NCI-H2029 treated with DMSO at 0.1 percent for 48 hours (cell line): ENCODE results near the gene EVI5.
A peak's percentile ranks its signal among the peaks of the same experiment; 100 is the strongest.

Source experiments
- DNase-seq: peaks from one replicate; lab custom pipeline; 2025; lab: John Stamatoyannopoulos, UW

EVI5 gene

GRCh38 chr1:92784639-92785500 lies at the start of gene EVI5:
TSS of gene EVI5 (minus strand) at chr1:92785108. CDS start at chr1:92736546, 48,562 bp downstream.
- peak; percentile 95 for DNase-seq

- no peak for DNase-seq
These were observed 49.7 kb upstream of the EVI5 start for GRCh38 chr1:92834617-92835016.

- DNase-seq, result no peak
These were observed 48.9 kb upstream of the EVI5 start for GRCh38 chr1:92833840-92834239.

- DNase-seq, result no peak
These were observed 47.7 kb upstream of the EVI5 start for GRCh38 chr1:92832537-92833114.

GRCh38 chr1:92831762-92832536 lies 47.0 kb upstream of the EVI5 start, which contains the start of gene RPL5:
TSS of gene RPL5 (plus strand) at chr1:92832040. CDS start at chr1:92832115, 75 bp downstream.
- DNase-seq, result peak; percentile 98

GRCh38 chr1:92831368-92831761 lies 46.5 kb upstream of the EVI5 start:
- DNase-seq, result no peak

- DNase-seq, result no peak
These were observed 41.9 kb upstream of the EVI5 start for GRCh38 chr1:92826792-92827191.

GRCh38 chr1:92822879-92823278 lies 38.0 kb upstream of the EVI5 start:
- DNase-seq, result no peak

GRCh38 chr1:92820551-92820950 lies 35.6 kb upstream of the EVI5 start:
- no peak for DNase-seq

GRCh38 chr1:92820024-92820423 lies 35.1 kb upstream of the EVI5 start:
- DNase-seq, result no peak

- no peak for DNase-seq
These were observed 33.3 kb upstream of the EVI5 start for GRCh38 chr1:92817986-92818764.

- DNase-seq, result no peak
These were observed 32.3 kb upstream of the EVI5 start for GRCh38 chr1:92817137-92817697.

GRCh38 chr1:92816732-92817131 lies 31.8 kb upstream of the EVI5 start:
- no peak for DNase-seq

GRCh38 chr1:92808381-92808780 lies 23.5 kb upstream of the EVI5 start:
- DNase-seq, result no peak

- DNase-seq, result no peak
These were observed 20.3 kb upstream of the EVI5 start for GRCh38 chr1:92805216-92805615.

- no peak for DNase-seq
These were observed 19.9 kb upstream of the EVI5 start for GRCh38 chr1:92804721-92805201.

- no peak for DNase-seq
These were observed 18.4 kb upstream of the EVI5 start for GRCh38 chr1:92803140-92803887.

GRCh38 chr1:92797961-92798360 lies 13.1 kb upstream of the EVI5 start:
- DNase-seq, result no peak

GRCh38 chr1:92797297-92797696 lies 12.4 kb upstream of the EVI5 start:
- DNase-seq, result no peak

- DNase-seq, result no peak
These were observed 10.3 kb upstream of the EVI5 start for GRCh38 chr1:92795166-92795565.

- DNase-seq, result no peak
These were observed 7.5 kb upstream of the EVI5 start for GRCh38 chr1:92792340-92792782.
